Right cardiac atrium (tissue), 5 donors: ENCODE results near the gene DMBT1. TPM values are rescaled to one million over a fixed set of nuclear protein-coding genes. Genes with fewer than 3 reads are reported as not detected.
A peak's percentile ranks its signal among the peaks of the same experiment; 100 is the strongest.

Experiments used
- ATAC-seq, 2 donors: fragments of 200-7000 bp; cut with Tn5 transposase; one replicate each; pipeline versions ENCODE4 v1.8.0 to v1.9.1; 2020; ENCODE audit warnings: moderate library complexity in 2 of 2, mild to moderate bottlenecking in 1 of 2
- DNase-seq, 3 donors: peaks; one replicate each; pipeline ENCODE4 v3.0.0-alpha.2; 2020
- H3K27ac ChIP-seq: one replicate; pipeline ENCODE4 v1.5.1; 2013; ENCODE audit warnings: mild to moderate bottlenecking, low read length, control low read depth, moderate library complexity
- H3K27me3 ChIP-seq: one replicate; pipeline ENCODE4 v1.6.1; 2013; ENCODE audit not compliant: control insufficient read depth, insufficient read depth
- H3K4me1 ChIP-seq: one replicate; pipeline ENCODE4 v1.6.1; 2013; ENCODE audit warnings: low read length; ENCODE audit not compliant: control insufficient read depth, insufficient read depth
- H3K4me3 ChIP-seq: one replicate; pipeline ENCODE4 v1.5.1; 2013; ENCODE audit warnings: low read length, control low read depth
- H3K9me3 ChIP-seq: one replicate; pipeline ENCODE4 v1.6.1; 2013; ENCODE audit warnings: low read length; ENCODE audit not compliant: control insufficient read depth
- WGBS: extraction: QIAGEN DNeasy Blood & Tissue Kit; methylation state at CpG from one replicate; pipeline ENCODE4 v1.1.7; 2013; 5-methylcytosine and 5-hydroxymethylcytosine counted together
- intact Hi-C, 4 donors: fragments of 100-400 bp; cut with DNase I; formaldehyde crosslinking; loops; one replicate each; pipeline versions ENCODE4 v1.11.0 to v1.14.0; 2022 to 2023
- polyA plus RNA-seq: library from polyadenylated mRNA; stranded (reverse); fragments of 200-250 nt; gene quantifications from one replicate; pipeline ENCODE4 v1.2.3, GENCODE V29; 2013
- total RNA-seq, 4 donors: library from RNA; stranded (reverse); fragmentation: NEBNext Ultra II Directional; extraction: Animal tissue kit (Norgen Biotek cat#: 25700); gene quantifications; one replicate each; pipeline ENCODE4 v1.2.1, GENCODE V29; 2021
- donor health status: healthy with polysubstance abuse.
- donor health status: DM: no; HTN: yes; CAD: no.
- donor health status: DM: no; HTN: no; CAD: no.
- donor health status: DM: no; HTN: yes; CAD: no; lungs with severe emphysema.
- donor health status: DM: yes; HTN: yes; CAD: no.

Gene DMBT1
- total and polyA plus RNA-seq, 5 donors, result 0.06 to 0.17 (median 0.09) TPM

GRCh38 chr10:122632031-122632430 lies 71.5 kb downstream of the DMBT1 start:
- intact Hi-C loops, result no loop called here
- ATAC-seq (peak; percentile 53 to 54), DNase-seq (peak in 1 of 3 donors; percentile 70)
- Histone ChIP-seq H3K27ac (no peak overlapping the region), H3K4me1 (peaks cover 3% of the 10 kb centered on the region), H3K27me3 (no peaks in the 10 kb centered on the region), H3K9me3 (no peaks in the 10 kb centered on the region), H3K4me3 (no peak overlapping the region)
- WGBS, result 64% methylated on average over 5 of the region's 5 CpGs

GRCh38 chr10:122632576-122632975 lies 72.0 kb downstream of the DMBT1 start:
- 35% methylated on average over 3 of the region's 3 CpGs for WGBS
- no peak for DNase-seq
- Histone ChIP-seq H3K9me3 (no peaks in the 10 kb centered on the region), H3K27ac (no peak overlapping the region), H3K4me3 (no peak overlapping the region), H3K4me1 (peaks cover 3% of the 10 kb centered on the region), H3K27me3 (no peaks in the 10 kb centered on the region)
- intact Hi-C loops, result no loop called here
- peak in 1 of 2 donors; percentile 40 for ATAC-seq

- Histone ChIP-seq H3K4me1 (peaks cover 3% of the 10 kb centered on the region), H3K4me3 (no peak overlapping the region), H3K9me3 (no peaks in the 10 kb centered on the region), H3K27ac (no peak overlapping the region), H3K27me3 (no peaks in the 10 kb centered on the region)
- no peak for DNase-seq
- ATAC-seq, result peak; percentile 51 to 61
- WGBS, result 26% methylated on average over 7 of the region's 7 CpGs
- intact Hi-C loops, result no loop called here
Observed at GRCh38 chr10:122636953-122637352, 76.4 kb downstream of the DMBT1 start.

- Histone ChIP-seq H3K4me1 (peaks cover 3% of the 10 kb centered on the region), H3K27ac (no peak overlapping the region), H3K27me3 (no peaks in the 10 kb centered on the region), H3K9me3 (no peaks in the 10 kb centered on the region), H3K4me3 (no peak overlapping the region)
- DNase-seq, result peak; percentile 39 to 80 (median 73)
- 28% methylated on average over 2 of the region's 2 CpGs for WGBS
- intact Hi-C loops, result no loop called here
- peak; percentile 36 to 45 for ATAC-seq
Observed at GRCh38 chr10:122637376-122637775, 76.8 kb downstream of the DMBT1 start.

GRCh38 chr10:122638106-122638505 lies 77.6 kb downstream of the DMBT1 start:
- Histone ChIP-seq H3K4me1 (peaks cover 3% of the 10 kb centered on the region), H3K9me3 (no peaks in the 10 kb centered on the region), H3K27me3 (no peaks in the 10 kb centered on the region), H3K27ac (no peak overlapping the region), H3K4me3 (no peak overlapping the region)
- 91% methylated on average over 6 of the region's 6 CpGs for WGBS
- no peak for DNase-seq
- intact Hi-C loops, result no loop called here
- ATAC-seq, result no peak

- no peaks in the 10 kb centered on the region for H3K9me3 ChIP-seq
- H3K4me1 ChIP-seq, result peaks cover 3% of the 10 kb centered on the region
- H3K4me3 ChIP-seq, result no peak overlapping the region
- H3K27ac ChIP-seq, result no peak overlapping the region
- DNase-seq, result no peak
- no peak for ATAC-seq
- intact Hi-C loops, result no loop called here
- 78% methylated on average over 7 of the region's 7 CpGs for WGBS
- H3K27me3 ChIP-seq, result no peaks in the 10 kb centered on the region
Observed at GRCh38 chr10:122639801-122640200, 79.2 kb downstream of the DMBT1 start.

GRCh38 chr10:122640921-122641320 lies 80.4 kb downstream of the DMBT1 start:
- DNase-seq (no peak), ATAC-seq (no peak)
- peaks cover 3% of the 10 kb centered on the region for H3K4me1 ChIP-seq
- no peaks in the 10 kb centered on the region for H3K9me3 ChIP-seq
- H3K27me3 ChIP-seq, result no peaks in the 10 kb centered on the region
- intact Hi-C loops, result no loop called here
- 84% methylated on average over 3 of the region's 3 CpGs for WGBS
- no peak overlapping the region for H3K27ac ChIP-seq
- H3K4me3 ChIP-seq, result no peak overlapping the region

GRCh38 chr10:122642726-122643605 lies 82.4 kb downstream of the DMBT1 start:
- Histone ChIP-seq H3K27ac (no peak overlapping the region), H3K4me3 (no peak overlapping the region), H3K9me3 (no peaks in the 10 kb centered on the region), H3K4me1 (no peaks in the 10 kb centered on the region), H3K27me3 (no peaks in the 10 kb centered on the region)
- DNase-seq, result no peak
- WGBS, result 94% methylated on average over 31 of the region's 31 CpGs
- ATAC-seq, result no peak
- intact Hi-C loops, result no loop called here

- ATAC-seq (no peak), DNase-seq (no peak)
- Histone ChIP-seq H3K4me3 (no peak overlapping the region), H3K27me3 (no peaks in the 10 kb centered on the region), H3K9me3 (no peaks in the 10 kb centered on the region), H3K27ac (no peak overlapping the region), H3K4me1 (no peaks in the 10 kb centered on the region)
- 92% methylated on average over 13 of the region's 13 CpGs for WGBS
- intact Hi-C loops, result no loop called here
Observed at GRCh38 chr10:122643931-122644534, 83.5 kb downstream of the DMBT1 start.

GRCh38 chr10:122646511-122647382 lies 86.2 kb downstream of the DMBT1 start:
- no peak for DNase-seq
- Histone ChIP-seq H3K27me3 (no peaks in the 10 kb centered on the region), H3K4me3 (no peak overlapping the region), H3K27ac (no peak overlapping the region), H3K9me3 (no peaks in the 10 kb centered on the region), H3K4me1 (no peaks in the 10 kb centered on the region)
- no peak for ATAC-seq
- intact Hi-C loops, result loop anchor here in 2 of 4 donors (5.0 kb wide), 2 partner anchors 56 to 61 kb away; no protein-coding TSS in a partner anchor
- WGBS, result 71% methylated on average over 10 of the region's 10 CpGs
